ENCODE data around the gene SERTAD4. TPM values are rescaled to one million over a fixed set of nuclear protein-coding genes. Genes with fewer than 3 reads are reported as not detected.

The SERTAD4 gene
- total and polyA plus RNA-seq, 4 donors: under 0.01 to 0.02 (median under 0.01) TPM; not detected in 1

DNA sequence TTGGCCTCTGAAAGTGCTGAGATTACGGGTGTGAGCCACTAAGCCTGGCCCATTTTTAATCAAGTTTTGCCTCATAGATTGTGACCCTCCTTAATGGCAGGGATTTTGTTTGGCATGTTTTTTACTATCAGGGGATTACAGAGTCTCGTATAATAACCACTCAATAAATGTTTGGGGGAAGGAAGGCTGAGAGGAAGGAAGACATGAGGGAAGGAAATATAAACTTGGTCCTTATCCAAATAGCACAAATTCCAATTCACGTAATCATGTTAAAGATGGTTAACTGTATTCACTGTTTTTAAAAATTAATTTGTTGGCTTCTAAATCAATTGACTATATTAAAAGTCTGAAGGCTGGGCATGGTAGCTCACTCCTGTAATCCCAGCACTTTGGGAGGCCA is 30.9 kb upstream of the SERTAD4 start:
- H3K9me3 ChIP-seq (ENCODE audit: control insufficient read depth in 4 of 4, low read length in 3 of 4): peaks cover 0 to 3% (median 1%) of the 10 kb centered on the region in 4 donors
- peaks cover 0 to 6% (median 0%) of the 10 kb centered on the region in 4 donors for H3K27me3 ChIP-seq (ENCODE audit: control insufficient read depth in 4 of 4, insufficient read depth in 4 of 4, low read length in 3 of 4)
- no peaks in the 10 kb centered on the region for H3K36me3 ChIP-seq (ENCODE audit: control insufficient read depth in 4 of 4, insufficient read depth in 3 of 4, low read depth in 1 of 4, low read length in 3 of 4)
- TF ChIP-seq TAF1 (conservative IDR thresholded peaks at IDR 0.05): no peak
- TF ChIP-seq, protein P1, sequence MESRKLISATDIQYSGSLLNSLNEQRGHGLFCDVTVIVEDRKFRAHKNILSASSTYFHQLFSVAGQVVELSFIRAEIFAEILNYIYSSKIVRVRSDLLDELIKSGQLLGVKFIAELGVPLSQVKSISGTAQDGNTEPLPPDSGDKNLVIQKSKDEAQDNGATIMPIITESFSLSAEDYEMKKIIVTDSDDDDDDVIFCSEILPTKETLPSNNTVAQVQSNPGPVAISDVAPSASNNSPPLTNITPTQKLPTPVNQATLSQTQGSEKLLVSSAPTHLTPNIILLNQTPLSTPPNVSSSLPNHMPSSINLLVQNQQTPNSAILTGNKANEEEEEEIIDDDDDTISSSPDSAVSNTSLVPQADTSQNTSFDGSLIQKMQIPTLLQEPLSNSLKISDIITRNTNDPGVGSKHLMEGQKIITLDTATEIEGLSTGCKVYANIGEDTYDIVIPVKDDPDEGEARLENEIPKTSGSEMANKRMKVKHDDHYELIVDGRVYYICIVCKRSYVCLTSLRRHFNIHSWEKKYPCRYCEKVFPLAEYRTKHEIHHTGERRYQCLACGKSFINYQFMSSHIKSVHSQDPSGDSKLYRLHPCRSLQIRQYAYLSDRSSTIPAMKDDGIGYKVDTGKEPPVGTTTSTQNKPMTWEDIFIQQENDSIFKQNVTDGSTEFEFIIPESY (IDR thresholded peaks at IDR 0.05): no peak
- TF ChIP-seq RAD21 (IDR thresholded peaks at IDR 0.05): no peak
- TF ChIP-seq, protein P2, sequence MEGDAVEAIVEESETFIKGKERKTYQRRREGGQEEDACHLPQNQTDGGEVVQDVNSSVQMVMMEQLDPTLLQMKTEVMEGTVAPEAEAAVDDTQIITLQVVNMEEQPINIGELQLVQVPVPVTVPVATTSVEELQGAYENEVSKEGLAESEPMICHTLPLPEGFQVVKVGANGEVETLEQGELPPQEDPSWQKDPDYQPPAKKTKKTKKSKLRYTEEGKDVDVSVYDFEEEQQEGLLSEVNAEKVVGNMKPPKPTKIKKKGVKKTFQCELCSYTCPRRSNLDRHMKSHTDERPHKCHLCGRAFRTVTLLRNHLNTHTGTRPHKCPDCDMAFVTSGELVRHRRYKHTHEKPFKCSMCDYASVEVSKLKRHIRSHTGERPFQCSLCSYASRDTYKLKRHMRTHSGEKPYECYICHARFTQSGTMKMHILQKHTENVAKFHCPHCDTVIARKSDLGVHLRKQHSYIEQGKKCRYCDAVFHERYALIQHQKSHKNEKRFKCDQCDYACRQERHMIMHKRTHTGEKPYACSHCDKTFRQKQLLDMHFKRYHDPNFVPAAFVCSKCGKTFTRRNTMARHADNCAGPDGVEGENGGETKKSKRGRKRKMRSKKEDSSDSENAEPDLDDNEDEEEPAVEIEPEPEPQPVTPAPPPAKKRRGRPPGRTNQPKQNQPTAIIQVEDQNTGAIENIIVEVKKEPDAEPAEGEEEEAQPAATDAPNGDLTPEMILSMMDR (IDR thresholded peaks at IDR 0.05; ENCODE audit: low read depth, low read length, missing input control): no peak
- DNase-seq (ENCODE audit: low spot score): no peak
- H3K4me1 ChIP-seq (ENCODE audit: control insufficient read depth in 4 of 4, insufficient read depth in 4 of 4, low read length in 3 of 4): no peaks in the 10 kb centered on the region
- no peak overlapping the region for H3K27ac ChIP-seq (ENCODE audit: low read depth in 1 of 2, low read length in 2 of 2)
- H3K9ac ChIP-seq (ENCODE audit: low read depth in 1 of 2, low read length in 2 of 2): no peak overlapping the region
- H3K4me3 ChIP-seq (ENCODE audit: low read depth in 1 of 3, low read length in 3 of 3): no peak overlapping the region
- 58% methylated on average over 3 of the region's 3 CpGs for WGBS

DNA sequence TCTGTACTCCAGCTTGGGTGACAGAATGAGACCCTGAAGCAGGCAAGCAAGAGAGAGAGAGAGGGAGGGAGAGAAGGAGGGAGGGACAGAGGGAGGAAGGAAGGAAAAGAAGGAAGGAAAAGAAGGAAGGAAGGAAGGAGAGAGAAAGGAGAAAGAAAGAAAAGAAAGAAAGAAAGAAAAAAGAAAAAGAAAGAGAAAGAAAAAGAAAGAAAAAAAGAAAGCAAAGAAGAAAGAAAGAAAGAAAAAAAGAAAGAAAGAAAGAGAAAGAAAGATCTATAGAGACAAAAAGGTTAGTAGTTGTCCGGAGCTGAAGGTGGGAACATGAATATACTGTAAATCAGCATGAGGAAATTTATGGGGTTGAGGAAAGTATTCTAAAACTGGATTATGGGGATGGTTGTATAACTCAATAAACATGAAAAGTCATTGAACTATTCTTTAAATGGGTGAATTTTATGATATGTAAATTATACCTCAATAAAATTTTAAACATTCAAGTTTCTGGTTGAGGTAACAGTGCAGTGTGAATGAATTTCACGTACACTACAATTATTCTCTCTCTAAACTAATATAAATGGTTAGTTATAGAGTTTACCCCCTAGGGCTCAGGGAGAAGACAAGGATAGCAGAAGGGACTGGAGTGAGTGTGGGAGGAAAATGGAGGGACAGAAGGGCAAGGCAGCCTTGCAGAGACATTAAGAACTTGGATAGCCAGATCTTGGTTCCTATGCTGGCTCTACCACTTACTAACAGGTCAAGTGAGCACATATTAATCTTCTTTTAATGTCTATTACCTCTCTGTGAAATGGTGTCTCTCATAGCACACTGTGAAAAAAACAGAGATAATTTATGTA is 24.8 kb upstream of the SERTAD4 start:
- H3K9ac ChIP-seq (ENCODE audit: low read depth in 1 of 2, low read length in 2 of 2): no peak overlapping the region
- H3K36me3 ChIP-seq (ENCODE audit: control insufficient read depth in 4 of 4, insufficient read depth in 3 of 4, low read depth in 1 of 4, low read length in 3 of 4): no peaks in the 10 kb centered on the region
- H3K27me3 ChIP-seq (ENCODE audit: control insufficient read depth in 4 of 4, insufficient read depth in 4 of 4, low read length in 3 of 4): peaks cover 0 to 2% (median 0%) of the 10 kb centered on the region in 4 donors
- no peak for DNase-seq (ENCODE audit: low spot score)
- H3K4me3 ChIP-seq (ENCODE audit: low read depth in 1 of 3, low read length in 3 of 3): no peak overlapping the region
- H3K27ac ChIP-seq (ENCODE audit: low read depth in 1 of 2, low read length in 2 of 2): no peak overlapping the region
- WGBS: 70% methylated on average over 2 of the region's 2 CpGs
- H3K4me1 ChIP-seq (ENCODE audit: control insufficient read depth in 4 of 4, insufficient read depth in 4 of 4, low read length in 3 of 4): no peaks in the 10 kb centered on the region
- no peaks in the 10 kb centered on the region for H3K9me3 ChIP-seq (ENCODE audit: control insufficient read depth in 4 of 4, low read length in 3 of 4)
- TF ChIP-seq FOXA1 (IDR thresholded peaks at IDR 0.05) (no peak), HNF4G (IDR thresholded peaks at IDR 0.05) (no peak), YY1 (IDR thresholded peaks at IDR 0.05) (no peak), HNF4A (conservative IDR thresholded peaks at IDR 0.05) (no peak), NR2F2 (IDR thresholded peaks at IDR 0.05) (no peak), EGR1 (IDR thresholded peaks at IDR 0.05; ENCODE audit: low read depth in 2 of 2) (no peak), FOXA2 (IDR thresholded peaks at IDR 0.05) (no peak), JUND (IDR thresholded peaks at IDR 0.05) (no peak), RXRA (IDR thresholded peaks at IDR 0.05) (no peak)
- TF ChIP-seq, protein P2 (IDR thresholded peaks at IDR 0.05; ENCODE audit: low read depth, low read length, missing input control): no peak
- TF ChIP-seq, protein P3, sequence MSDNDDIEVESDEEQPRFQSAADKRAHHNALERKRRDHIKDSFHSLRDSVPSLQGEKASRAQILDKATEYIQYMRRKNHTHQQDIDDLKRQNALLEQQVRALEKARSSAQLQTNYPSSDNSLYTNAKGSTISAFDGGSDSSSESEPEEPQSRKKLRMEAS (IDR thresholded peaks at IDR 0.05): no peak
- TF ChIP-seq, protein P1 (IDR thresholded peaks at IDR 0.05): no peak
